ENCODE data around the gene NGLY1. TPM values are rescaled to one million over a fixed set of nuclear protein-coding genes. Genes with fewer than 3 reads are reported as not detected.

NGLY1 gene
- total and polyA plus RNA-seq, 4 donors, result 19.1 to 54.4 (median 32.3) TPM

GRCh38 chr3:25707268-25707926 lies 75.8 kb downstream of the NGLY1 start:
- Histone ChIP-seq H3K36me3 (ENCODE audit: control insufficient read depth in 4 of 4, insufficient read depth in 4 of 4, low read length in 4 of 4) (no peaks in the 10 kb centered on the region), H3K4me3 (no peak overlapping the region), H3K9ac (ENCODE audit: insufficient read depth in 1 of 2, low read length in 2 of 2) (no peak overlapping the region), H3K27me3 (ENCODE audit: control insufficient read depth in 3 of 3, insufficient read depth in 3 of 3, low read length in 2 of 3) (no peaks in the 10 kb centered on the region), H3K27ac (ENCODE audit: low read depth in 1 of 2, low read length in 1 of 2) (no peak overlapping the region), H3K9me3 (ENCODE audit: control insufficient read depth in 4 of 4, insufficient read depth in 3 of 4, low read length in 3 of 4) (no peaks in the 10 kb centered on the region), H3K4me1 (ENCODE audit: control insufficient read depth in 5 of 5, insufficient read depth in 5 of 5, low read length in 5 of 5) (no peaks in the 10 kb centered on the region)
- DNase-seq, result no peak
- TF ChIP-seq, protein P1, sequence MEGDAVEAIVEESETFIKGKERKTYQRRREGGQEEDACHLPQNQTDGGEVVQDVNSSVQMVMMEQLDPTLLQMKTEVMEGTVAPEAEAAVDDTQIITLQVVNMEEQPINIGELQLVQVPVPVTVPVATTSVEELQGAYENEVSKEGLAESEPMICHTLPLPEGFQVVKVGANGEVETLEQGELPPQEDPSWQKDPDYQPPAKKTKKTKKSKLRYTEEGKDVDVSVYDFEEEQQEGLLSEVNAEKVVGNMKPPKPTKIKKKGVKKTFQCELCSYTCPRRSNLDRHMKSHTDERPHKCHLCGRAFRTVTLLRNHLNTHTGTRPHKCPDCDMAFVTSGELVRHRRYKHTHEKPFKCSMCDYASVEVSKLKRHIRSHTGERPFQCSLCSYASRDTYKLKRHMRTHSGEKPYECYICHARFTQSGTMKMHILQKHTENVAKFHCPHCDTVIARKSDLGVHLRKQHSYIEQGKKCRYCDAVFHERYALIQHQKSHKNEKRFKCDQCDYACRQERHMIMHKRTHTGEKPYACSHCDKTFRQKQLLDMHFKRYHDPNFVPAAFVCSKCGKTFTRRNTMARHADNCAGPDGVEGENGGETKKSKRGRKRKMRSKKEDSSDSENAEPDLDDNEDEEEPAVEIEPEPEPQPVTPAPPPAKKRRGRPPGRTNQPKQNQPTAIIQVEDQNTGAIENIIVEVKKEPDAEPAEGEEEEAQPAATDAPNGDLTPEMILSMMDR (IDR thresholded peaks at IDR 0.05; ENCODE audit: control extremely low read depth, extremely low read depth), result no peak
- WGBS, 2 donors, result 91 to 94% methylated on average over 2 of the region's 2 CpGs
- no peak for ATAC-seq (ENCODE audit: insufficient read depth, low FRiP score)

DNA sequence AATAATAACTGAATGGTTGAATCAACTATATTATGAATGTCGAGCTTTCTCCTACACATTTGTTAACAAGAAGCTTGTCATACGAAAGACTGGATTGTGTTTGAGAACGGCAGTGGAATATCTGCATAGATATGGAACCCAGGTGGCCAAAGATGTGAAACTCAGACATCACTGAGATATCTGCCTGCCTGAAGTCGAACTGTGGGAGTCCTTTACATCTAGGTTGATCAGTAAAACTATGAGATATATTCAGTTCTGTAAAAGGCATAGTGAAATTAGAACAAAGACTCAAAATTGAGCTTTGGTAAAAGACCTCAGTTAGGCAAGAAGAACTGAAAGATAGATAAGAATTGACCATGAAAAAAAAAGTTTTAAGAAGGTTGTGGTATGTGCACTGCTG lies 77.0 kb downstream of the NGLY1 start:
- H3K4me3 ChIP-seq, result no peak overlapping the region
- 86 to 91% methylated on average over 4 of the region's 4 CpGs for WGBS, 2 donors
- no peaks in the 10 kb centered on the region for H3K36me3 ChIP-seq (ENCODE audit: control insufficient read depth in 4 of 4, insufficient read depth in 4 of 4, low read length in 4 of 4)
- ATAC-seq (ENCODE audit: insufficient read depth, low FRiP score) (no peak), DNase-seq (no peak)
- no peaks in the 10 kb centered on the region for H3K9me3 ChIP-seq (ENCODE audit: control insufficient read depth in 4 of 4, insufficient read depth in 3 of 4, low read length in 3 of 4)
- no peak overlapping the region for H3K27ac ChIP-seq (ENCODE audit: low read depth in 1 of 2, low read length in 1 of 2)
- H3K9ac ChIP-seq (ENCODE audit: insufficient read depth in 1 of 2, low read length in 2 of 2), result no peak overlapping the region
- no peaks in the 10 kb centered on the region for H3K4me1 ChIP-seq (ENCODE audit: control insufficient read depth in 5 of 5, insufficient read depth in 5 of 5, low read length in 5 of 5)
- TF ChIP-seq, protein P1 (IDR thresholded peaks at IDR 0.05; ENCODE audit: control extremely low read depth, extremely low read depth), result no peak
- no peaks in the 10 kb centered on the region for H3K27me3 ChIP-seq (ENCODE audit: control insufficient read depth in 3 of 3, insufficient read depth in 3 of 3, low read length in 2 of 3)

- H3K4me1 ChIP-seq (ENCODE audit: control insufficient read depth in 5 of 5, insufficient read depth in 5 of 5, low read length in 5 of 5), result no peaks in the 10 kb centered on the region
- no peak overlapping the region for H3K4me3 ChIP-seq
- H3K9me3 ChIP-seq (ENCODE audit: control insufficient read depth in 4 of 4, insufficient read depth in 3 of 4, low read length in 3 of 4), result no peaks in the 10 kb centered on the region
- no peaks in the 10 kb centered on the region for H3K27me3 ChIP-seq (ENCODE audit: control insufficient read depth in 3 of 3, insufficient read depth in 3 of 3, low read length in 2 of 3)
- H3K27ac ChIP-seq (ENCODE audit: low read depth in 1 of 2, low read length in 1 of 2), result no peak overlapping the region
- 61 to 67% methylated on average over 1 of the region's 1 CpG for WGBS, 2 donors
- TF ChIP-seq, protein P1 (IDR thresholded peaks at IDR 0.05; ENCODE audit: control extremely low read depth, extremely low read depth), result no peak
- no peaks in the 10 kb centered on the region for H3K36me3 ChIP-seq (ENCODE audit: control insufficient read depth in 4 of 4, insufficient read depth in 4 of 4, low read length in 4 of 4)
- no peak overlapping the region for H3K9ac ChIP-seq (ENCODE audit: insufficient read depth in 1 of 2, low read length in 2 of 2)
- ATAC-seq (ENCODE audit: insufficient read depth, low FRiP score) (no peak), DNase-seq (peak in 1 of 3 donors; percentile 31)
Measured at GRCh38 chr3:25697553-25697952, 85.7 kb downstream of the NGLY1 start.

All from lung (tissue), 12 donors.